HL-60 (cell line): Measurements from ENCODE around the gene ST6GALNAC4.

ENCODE experiments used
- DNase-seq, 2 experiments: peaks; one replicate each; pipeline ENCODE4 v3.0.0-alpha.2; 2010 to 2020; ENCODE audit warnings: low read depth in 1 of 2, low spot score in 1 of 2
- H3K27ac ChIP-seq: fragments of 250-450 bp; sonication (Bioruptor Pico); replicated peaks from 2 replicates; pipeline ENCODE4 v1.5.1; 2020; ENCODE audit warnings: mild to moderate bottlenecking, moderate library complexity
- H3K27me3 ChIP-seq: fragments of 250-450 bp; sonication (Bioruptor Pico); 2 replicates; pipeline ENCODE4 v1.5.1; 2021; ENCODE audit warnings: mild to moderate bottlenecking, moderate library complexity; ENCODE audit not compliant: insufficient read depth, poor library complexity, severe bottlenecking
- H3K4me3 ChIP-seq: replicated peaks from 2 replicates; pipeline ENCODE4 v1.5.1; 2011; ENCODE audit warnings: mild to moderate bottlenecking, control low read depth, low read length; ENCODE audit not compliant: insufficient read depth
- CTCF ChIP-seq: IDR thresholded peaks from one replicate; pipeline ENCODE4 v1.5.1; 2011; ENCODE audit warnings: low read length, control low read depth, inconsistent platforms; ENCODE audit not compliant: insufficient read depth
- GABPA ChIP-seq: IDR thresholded peaks from 2 replicates; pipeline ENCODE4 v1.6.1; 2012; ENCODE audit warnings: low read depth
- POLR2AphosphoS5 ChIP-seq: IDR thresholded peaks from 2 replicates; pipeline ENCODE4 v1.6.1; 2012; ENCODE audit warnings: low read depth
- SPI1 ChIP-seq: IDR thresholded peaks from 2 replicates; pipeline ENCODE4 v1.6.1; 2012; ENCODE audit warnings: low read depth, mild to moderate bottlenecking, borderline replicate concordance
- TF ChIP-seq, protein P1 (sequence below): IDR thresholded peaks from 2 replicates; pipeline ENCODE4 v1.6.1; 2012; ENCODE audit warnings: low read depth; ENCODE audit not compliant: insufficient replicate concordance

Gene ST6GALNAC4

GRCh38 chr9:127874301-127875221, 42.3 kb downstream of the ST6GALNAC4 start:
- Histone ChIP-seq H3K27ac (no peak overlapping the region), H3K27me3 (no peaks in the 10 kb centered on the region), H3K4me3 (no peak overlapping the region)
- TF ChIP-seq, protein P1, sequence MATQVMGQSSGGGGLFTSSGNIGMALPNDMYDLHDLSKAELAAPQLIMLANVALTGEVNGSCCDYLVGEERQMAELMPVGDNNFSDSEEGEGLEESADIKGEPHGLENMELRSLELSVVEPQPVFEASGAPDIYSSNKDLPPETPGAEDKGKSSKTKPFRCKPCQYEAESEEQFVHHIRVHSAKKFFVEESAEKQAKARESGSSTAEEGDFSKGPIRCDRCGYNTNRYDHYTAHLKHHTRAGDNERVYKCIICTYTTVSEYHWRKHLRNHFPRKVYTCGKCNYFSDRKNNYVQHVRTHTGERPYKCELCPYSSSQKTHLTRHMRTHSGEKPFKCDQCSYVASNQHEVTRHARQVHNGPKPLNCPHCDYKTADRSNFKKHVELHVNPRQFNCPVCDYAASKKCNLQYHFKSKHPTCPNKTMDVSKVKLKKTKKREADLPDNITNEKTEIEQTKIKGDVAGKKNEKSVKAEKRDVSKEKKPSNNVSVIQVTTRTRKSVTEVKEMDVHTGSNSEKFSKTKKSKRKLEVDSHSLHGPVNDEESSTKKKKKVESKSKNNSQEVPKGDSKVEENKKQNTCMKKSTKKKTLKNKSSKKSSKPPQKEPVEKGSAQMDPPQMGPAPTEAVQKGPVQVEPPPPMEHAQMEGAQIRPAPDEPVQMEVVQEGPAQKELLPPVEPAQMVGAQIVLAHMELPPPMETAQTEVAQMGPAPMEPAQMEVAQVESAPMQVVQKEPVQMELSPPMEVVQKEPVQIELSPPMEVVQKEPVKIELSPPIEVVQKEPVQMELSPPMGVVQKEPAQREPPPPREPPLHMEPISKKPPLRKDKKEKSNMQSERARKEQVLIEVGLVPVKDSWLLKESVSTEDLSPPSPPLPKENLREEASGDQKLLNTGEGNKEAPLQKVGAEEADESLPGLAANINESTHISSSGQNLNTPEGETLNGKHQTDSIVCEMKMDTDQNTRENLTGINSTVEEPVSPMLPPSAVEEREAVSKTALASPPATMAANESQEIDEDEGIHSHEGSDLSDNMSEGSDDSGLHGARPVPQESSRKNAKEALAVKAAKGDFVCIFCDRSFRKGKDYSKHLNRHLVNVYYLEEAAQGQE: no peak
- TF ChIP-seq GABPA: no peak
- no peak for TF ChIP-seq SPI1
- TF ChIP-seq CTCF: no peak
- no peak for TF ChIP-seq POLR2AphosphoS5
- no peak for DNase-seq

DNA sequence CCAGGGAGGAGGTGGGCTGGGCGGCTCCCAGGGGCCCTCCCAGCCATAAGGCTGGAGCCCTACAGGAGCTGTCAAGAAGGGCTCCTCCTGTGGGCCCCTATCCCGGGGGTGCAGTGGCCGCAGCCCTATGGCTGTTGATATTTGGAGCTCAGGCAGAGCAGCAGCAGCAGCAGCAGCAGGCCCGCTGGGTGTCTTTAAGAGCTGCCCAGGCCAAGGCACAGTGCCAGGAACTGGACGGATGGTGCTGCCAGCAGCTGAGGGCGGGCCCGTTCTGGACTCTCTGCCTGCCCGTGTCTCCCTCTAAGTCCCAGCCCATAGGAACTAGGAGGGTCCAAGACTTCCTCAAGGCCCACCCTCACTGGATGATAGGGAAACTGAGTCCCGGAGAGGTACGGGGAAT, 43.0 kb downstream of the ST6GALNAC4 start:
- no peak for DNase-seq
- Histone ChIP-seq H3K4me3 (no peak overlapping the region), H3K27me3 (no peaks in the 10 kb centered on the region), H3K27ac (no peak overlapping the region)
- TF ChIP-seq, protein P1: no peak
- TF ChIP-seq SPI1 (no peak), POLR2AphosphoS5 (no peak), GABPA (no peak), CTCF (no peak)

- no peak overlapping the region for H3K4me3 ChIP-seq
- TF ChIP-seq CTCF (no peak), GABPA (no peak), SPI1 (no peak), POLR2AphosphoS5 (no peak)
- TF ChIP-seq, protein P1: no peak
- H3K27ac ChIP-seq: no peak overlapping the region
- DNase-seq: no peak
- no peaks in the 10 kb centered on the region for H3K27me3 ChIP-seq
These were observed 43.6 kb downstream of the ST6GALNAC4 start for GRCh38 chr9:127873223-127873691.
